KMS-11 (cell line): Measurements from ENCODE around the gene TNN.
"Not testable (repeated sequence)": the region's sequence is repeated elsewhere in the genome, so short reads cannot be mapped to it uniquely, and the experiment has no call there.

Experiments used
- H2AFZ ChIP-seq: fragments of 200-600 bp; sonication (generic); 2 replicates; pipeline ENCODE4 v1.6.1; 2016; ENCODE audit warnings: antibody characterized with exemption, mixed run types, low read depth
- H3K27ac ChIP-seq: fragments of 200-600 bp; sonication (generic); 2 replicates; pipeline ENCODE4 v1.6.1; 2016; ENCODE audit warnings: mild to moderate bottlenecking, mixed run types
- H3K27me3 ChIP-seq: fragments of 200-600 bp; sonication (generic); 2 replicates; pipeline ENCODE4 v1.6.1; 2017; ENCODE audit warnings: mild to moderate bottlenecking, low read depth, mixed run types, moderate library complexity; ENCODE audit not compliant: insufficient read depth
- H3K36me3 ChIP-seq: fragments of 200-600 bp; sonication (generic); 2 replicates; pipeline ENCODE4 v1.6.1; 2017; ENCODE audit warnings: mild to moderate bottlenecking, mixed run types; ENCODE audit not compliant: insufficient read depth
- H3K4me1 ChIP-seq: fragments of 200-600 bp; sonication (generic); 2 replicates; pipeline ENCODE4 v1.6.1; 2016; ENCODE audit warnings: mild to moderate bottlenecking, low read depth, mixed run types; ENCODE audit not compliant: poor library complexity, severe bottlenecking
- H3K4me2 ChIP-seq: fragments of 200-600 bp; sonication (generic); 2 replicates; pipeline ENCODE4 v1.7.0; 2016; ENCODE audit warnings: mild to moderate bottlenecking, mixed run types
- H3K4me3 ChIP-seq: fragments of 200-600 bp; sonication (generic); IDR thresholded peaks from 2 replicates; pipeline ENCODE4 v1.6.1; 2017; ENCODE audit warnings: low read depth, low read length, mixed read lengths; ENCODE audit not compliant: insufficient read depth
- H3K79me2 ChIP-seq: fragments of 200-600 bp; sonication (generic); 2 replicates; pipeline ENCODE4 v1.6.1; 2016; ENCODE audit warnings: low read depth, mixed run types; ENCODE audit not compliant: insufficient read depth
- H3K9ac ChIP-seq: fragments of 200-600 bp; sonication (generic); 2 replicates; pipeline ENCODE4 v1.6.1; 2016; ENCODE audit warnings: mild to moderate bottlenecking, mixed run types
- H4K20me1 ChIP-seq: fragments of 200-600 bp; sonication (generic); 2 replicates; pipeline ENCODE4 v1.6.1; 2016; ENCODE audit warnings: mild to moderate bottlenecking, mixed run types; ENCODE audit not compliant: insufficient read depth
- CTCF ChIP-seq: fragments of 200-600 bp; sonication (generic); conservative IDR thresholded peaks from 2 replicates; pipeline ENCODE4 v1.6.1; 2017; ENCODE audit warnings: low read depth, mild to moderate bottlenecking, antibody characterized with exemption, low read length, moderate library complexity, mixed read lengths

TNN gene

GRCh38 chr1:175095069-175095468 is 27.4 kb downstream of the TNN start:
- Histone ChIP-seq H3K4me1 (no peaks in the 10 kb centered on the region), H3K79me2 (no peaks in the 10 kb centered on the region), H3K4me3 (no peak overlapping the region), H3K4me2 (no peak overlapping the region), H2AFZ (no peak overlapping the region), H3K36me3 (no peaks in the 10 kb centered on the region), H4K20me1 (no peaks in the 10 kb centered on the region), H3K27me3 (no peaks in the 10 kb centered on the region), H3K9ac (no peak overlapping the region), H3K27ac (no peak overlapping the region)
- no peak for TF ChIP-seq CTCF

- Histone ChIP-seq H3K4me3 (no peak overlapping the region), H3K4me1 (no peaks in the 10 kb centered on the region), H3K4me2 (no peak overlapping the region), H3K27me3 (no peaks in the 10 kb centered on the region), H2AFZ (no peak overlapping the region), H3K27ac (no peak overlapping the region), H3K79me2 (no peaks in the 10 kb centered on the region), H4K20me1 (no peaks in the 10 kb centered on the region), H3K9ac (no peak overlapping the region), H3K36me3 (no peaks in the 10 kb centered on the region)
- TF ChIP-seq CTCF = no peak
Observed at GRCh38 chr1:175095978-175096607, 28.5 kb downstream of the TNN start.

- Histone ChIP-seq H4K20me1 (no peaks in the 10 kb centered on the region), H3K36me3 (no peaks in the 10 kb centered on the region), H3K4me2 (no peak overlapping the region), H3K79me2 (no peaks in the 10 kb centered on the region), H3K27me3 (no peaks in the 10 kb centered on the region), H3K4me1 (no peaks in the 10 kb centered on the region), H3K4me3 (no peak overlapping the region), H3K9ac (no peak overlapping the region), H3K27ac (no peak overlapping the region), H2AFZ (no peak overlapping the region)
- no peak for TF ChIP-seq CTCF
Observed at GRCh38 chr1:175097361-175097760, 29.7 kb downstream of the TNN start.

DNA sequence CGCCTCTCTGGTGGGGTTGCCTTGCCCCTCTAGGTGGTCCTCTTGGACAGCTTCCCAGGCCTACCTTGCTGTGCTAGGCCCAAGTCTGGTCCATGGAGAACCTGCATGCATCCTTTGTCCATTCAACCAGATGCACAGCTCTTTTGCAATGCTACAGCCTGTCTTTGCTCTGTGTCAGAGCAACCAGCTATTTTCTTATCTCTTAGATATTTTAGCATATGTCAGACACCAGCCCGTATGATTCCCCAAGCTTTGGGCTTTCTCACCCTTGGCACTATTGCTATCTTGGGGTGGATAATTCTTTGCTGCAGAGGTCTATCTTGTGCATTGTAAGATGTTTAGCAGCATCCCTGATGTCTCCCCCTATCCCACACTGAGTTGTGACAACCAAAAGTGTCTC is 32.3 kb downstream of the TNN start:
- Histone ChIP-seq H3K4me3 (no peak overlapping the region), H4K20me1 (no peaks in the 10 kb centered on the region), H2AFZ (no peak overlapping the region), H3K27me3 (no peaks in the 10 kb centered on the region), H3K79me2 (no peaks in the 10 kb centered on the region), H3K36me3 (no peaks in the 10 kb centered on the region), H3K9ac (no peak overlapping the region), H3K27ac (no peak overlapping the region), H3K4me1 (no peaks in the 10 kb centered on the region), H3K4me2 (no peak overlapping the region)
- TF ChIP-seq CTCF = no peak

DNA sequence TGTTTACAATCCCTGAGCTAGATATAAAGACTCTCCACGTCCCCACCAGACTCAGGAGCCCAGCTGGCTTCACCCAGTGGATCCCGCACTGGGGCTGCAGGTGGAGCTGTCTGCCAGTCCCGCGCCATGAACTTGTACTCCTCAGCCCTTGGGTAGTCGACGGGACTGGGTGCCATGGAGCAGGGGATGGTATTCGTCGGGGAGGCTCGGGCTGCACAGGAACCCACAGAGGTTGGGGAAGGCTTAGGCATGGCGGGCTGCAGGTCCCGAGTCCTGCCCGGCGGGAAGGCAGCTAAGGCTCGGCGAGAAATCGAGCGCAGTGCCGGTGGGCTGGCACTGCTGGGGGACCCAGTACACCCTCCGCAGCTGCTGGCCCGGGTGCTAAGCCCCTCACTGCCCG is 34.5 kb downstream of the TNN start:
- not testable (repeated sequence) for H3K27ac ChIP-seq

GRCh38 chr1:175106536-175106935 is 38.9 kb downstream of the TNN start:
- H3K27me3 ChIP-seq, H4K20me1 ChIP-seq, H3K4me2 ChIP-seq, H3K79me2 ChIP-seq, H3K27ac ChIP-seq, H3K9ac ChIP-seq, H3K36me3 ChIP-seq, H2AFZ ChIP-seq, H3K4me1 ChIP-seq, H3K4me3 ChIP-seq: not testable (repeated sequence)

More for the DNA sequence above, 34.5 kb downstream of the TNN start:
- H3K79me2 ChIP-seq, H2AFZ ChIP-seq, H3K4me1 ChIP-seq, H3K4me3 ChIP-seq, H4K20me1 ChIP-seq, H3K4me2 ChIP-seq, H3K9ac ChIP-seq, H3K36me3 ChIP-seq, H3K27me3 ChIP-seq: not testable (repeated sequence)

GRCh38 chr1:175108331-175108820 is 40.7 kb downstream of the TNN start:
- H3K4me2 ChIP-seq, H2AFZ ChIP-seq, H3K4me1 ChIP-seq, H3K36me3 ChIP-seq, H3K79me2 ChIP-seq, H4K20me1 ChIP-seq, H3K27me3 ChIP-seq, H3K27ac ChIP-seq, H3K4me3 ChIP-seq, H3K9ac ChIP-seq: not testable (repeated sequence)
